GM12892 (cell line): ENCODE data around the gene DIP2B.

Experiments used
- POLR2A ChIP-seq: IDR thresholded peaks from 2 replicates; pipeline ENCODE4 v1.6.1; 2011; ENCODE audit warnings: low read depth, low read length, control low read depth
- TAF1 ChIP-seq: IDR thresholded peaks from 2 replicates; pipeline ENCODE4 v1.6.1; 2011; ENCODE audit warnings: low read depth, mild to moderate bottlenecking, control low read depth, low read length, borderline replicate concordance

GRCh38 chr12:50775251-50775650, 270.5 kb downstream of the DIP2B start:
- TF ChIP-seq POLR2A (no peak), TAF1 (no peak)
